ENCODE measurements around the gene PLA2G2F.
A peak's percentile ranks its signal among the peaks of the same experiment; 100 is the strongest.

The PLA2G2F gene

GRCh38 chr1:20174937-20175666 is 36.0 kb downstream of the PLA2G2F start:
- no peak for DNase-seq

GRCh38 chr1:20178634-20179370 is 39.7 kb downstream of the PLA2G2F start:
- DNase-seq: peak; percentile 30

DNA sequence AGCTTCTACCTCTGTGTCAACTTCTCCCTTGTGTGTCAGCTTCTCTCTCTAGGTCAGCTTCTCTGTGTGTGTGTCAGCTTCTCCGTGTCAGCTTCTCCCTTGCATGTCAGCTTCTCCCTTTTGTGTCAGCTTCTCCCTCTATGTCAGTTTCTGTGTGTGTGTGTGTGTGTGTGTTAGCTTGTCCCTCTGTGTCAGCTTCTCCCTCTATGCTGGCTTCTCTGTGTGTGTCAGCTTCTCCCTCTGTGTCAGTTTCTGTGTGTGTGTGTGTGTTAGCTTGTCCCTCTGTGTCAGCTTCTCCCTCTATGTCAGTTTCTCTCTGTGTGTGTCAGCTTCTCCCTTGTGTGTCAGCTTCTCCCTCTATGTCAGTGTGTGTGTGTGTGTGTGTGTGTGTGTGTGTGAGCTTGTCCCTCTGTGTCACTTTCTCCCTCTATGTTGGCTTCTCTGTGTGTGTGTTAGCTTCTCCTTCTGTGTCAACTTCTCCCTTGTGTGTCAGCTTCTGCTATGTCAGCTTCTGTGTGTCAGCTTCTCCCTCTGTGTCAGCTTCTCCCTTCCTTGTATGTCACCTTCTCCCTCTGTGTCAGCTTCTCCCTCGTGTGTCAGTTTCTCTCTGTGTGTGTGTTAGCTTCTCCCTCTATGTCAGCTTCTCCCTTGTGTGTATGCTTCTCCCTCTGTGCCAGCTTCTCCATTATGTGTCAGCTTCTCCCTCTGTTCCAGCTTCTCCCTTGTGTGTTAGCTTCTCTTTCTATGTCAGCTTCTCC is 40.4 kb downstream of the PLA2G2F start:
- DNase-seq: no peak

GRCh38 chr1:20180129-20180843 is 41.2 kb downstream of the PLA2G2F start:
- DNase-seq: no peak

- no peak for DNase-seq
Measured at GRCh38 chr1:20180844-20181207, 41.7 kb downstream of the PLA2G2F start.

GRCh38 chr1:20182415-20182814 is 43.3 kb downstream of the PLA2G2F start:
- no peak for DNase-seq

DNA sequence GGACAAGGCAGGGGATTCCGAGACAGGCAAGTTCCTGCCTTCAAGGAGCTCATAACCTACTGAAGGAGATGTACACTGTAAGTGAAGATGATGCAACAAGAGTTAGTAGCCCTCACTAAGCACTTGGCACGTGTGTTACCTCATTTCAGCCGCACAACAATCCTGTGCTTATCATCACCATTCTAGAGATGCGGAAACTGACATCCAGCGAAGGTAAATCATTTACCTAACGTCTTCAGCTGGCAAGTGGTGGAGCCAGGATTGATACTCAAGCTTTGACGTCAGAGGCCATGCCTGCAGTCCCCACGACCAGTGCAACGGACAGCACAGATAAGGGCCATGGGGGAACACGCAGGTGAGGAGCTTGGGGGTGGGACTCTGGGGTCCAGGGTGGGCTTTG is 43.9 kb downstream of the PLA2G2F start:
- no peak for DNase-seq

- DNase-seq: no peak
Measured at GRCh38 chr1:20183616-20184271, 44.6 kb downstream of the PLA2G2F start.

GRCh38 chr1:20184481-20184900 is 45.4 kb downstream of the PLA2G2F start:
- no peak for DNase-seq

- DNase-seq: peak; percentile 69
Measured at GRCh38 chr1:20184997-20185833, 46.1 kb downstream of the PLA2G2F start.

DNA sequence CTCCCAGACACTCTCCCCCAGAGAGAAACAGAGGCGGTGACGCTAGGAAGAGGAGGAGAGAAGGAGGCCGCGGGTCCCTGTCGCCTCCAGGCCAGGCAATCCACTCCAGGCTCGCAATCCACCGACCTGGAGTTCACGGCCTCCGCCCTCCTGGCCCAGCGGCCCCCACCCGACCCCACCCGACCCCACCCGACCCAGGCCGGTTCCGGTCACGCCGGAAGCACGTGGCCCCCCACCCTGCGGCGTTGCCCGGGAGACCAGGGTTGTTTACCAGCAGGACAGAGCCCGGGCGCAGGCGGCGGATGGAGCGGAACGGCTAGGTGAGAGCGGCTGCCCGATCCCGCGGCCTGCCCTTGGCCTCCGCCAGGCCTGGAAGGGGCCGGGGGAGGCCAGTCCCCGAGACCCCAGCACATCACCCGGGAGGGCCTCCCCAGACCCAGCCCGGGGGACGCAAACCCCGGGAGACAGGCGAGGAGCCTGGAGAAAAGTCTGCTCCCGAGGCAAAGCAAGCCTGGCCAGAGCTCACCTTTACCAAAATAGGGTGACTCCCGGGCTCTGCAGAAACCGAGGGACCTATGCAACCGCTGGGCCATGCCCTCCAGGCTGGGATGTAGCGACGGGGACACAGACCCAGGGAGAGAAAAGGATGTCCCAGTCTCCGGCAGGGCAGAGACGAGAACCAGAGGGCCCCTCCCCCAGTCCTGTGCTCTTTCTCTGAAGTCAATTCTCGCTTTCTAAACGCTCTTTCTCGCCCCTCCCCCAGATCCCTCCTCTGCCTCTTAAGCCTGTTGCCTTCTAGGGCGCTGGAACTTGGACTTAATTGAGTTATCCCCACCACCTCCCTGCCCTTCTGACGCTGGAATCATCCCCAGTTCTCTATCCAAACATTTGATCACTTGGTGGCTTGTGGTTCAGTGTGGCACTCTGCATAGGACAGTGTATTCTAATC is 47.0 kb downstream of the PLA2G2F start, which contains the start of the genes PLA2G2C and UBXN10:
Gene PLA2G2C (minus strand): TSS at position 685 of the 949 bp plus-strand sequence. CDS start 9,155 bp downstream, outside the sequence.
Gene UBXN10 (plus strand): TSS at position 263 of the 949 bp plus-strand sequence. CDS start 4,466 bp downstream, outside the sequence.
- peak; percentile 78 for DNase-seq

DNA sequence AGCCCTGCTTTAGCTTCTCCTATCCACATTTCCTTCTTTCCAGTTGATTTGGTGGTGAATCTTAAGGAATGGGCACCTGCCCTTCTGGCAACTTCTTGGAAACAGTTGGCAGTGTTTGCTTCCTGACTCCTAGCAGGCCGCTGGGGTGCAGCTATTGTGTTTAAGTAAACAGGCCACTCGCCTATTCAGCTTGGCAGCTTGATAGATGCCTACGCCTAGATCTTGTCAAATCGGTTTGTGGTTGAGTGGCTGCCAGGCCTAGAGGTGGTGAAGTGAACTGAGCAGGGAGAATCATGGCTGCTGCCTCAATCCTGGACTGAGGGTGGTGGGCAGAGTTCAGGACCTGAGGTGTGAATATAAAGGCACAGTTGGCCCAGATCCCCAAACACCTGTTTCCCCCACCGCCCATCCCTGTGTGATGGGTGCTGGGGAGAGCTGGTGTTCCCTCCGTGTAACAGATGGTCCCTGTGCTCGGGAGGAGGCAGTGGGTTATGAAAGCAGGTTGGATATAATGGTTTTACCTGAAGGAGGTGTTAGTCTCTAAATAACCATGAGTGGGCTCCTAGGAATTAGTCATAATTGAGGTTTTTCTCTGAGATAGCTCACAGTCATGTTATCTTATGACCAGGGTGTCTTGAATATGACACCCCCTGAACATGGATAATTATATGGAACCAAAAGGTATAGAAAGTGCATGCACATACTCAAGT is 48.1 kb downstream of the PLA2G2F start:
- peak; percentile 38 for DNase-seq

- DNase-seq: no peak
Measured at GRCh38 chr1:20187813-20188454, 48.8 kb downstream of the PLA2G2F start.

GRCh38 chr1:20188455-20188817 is 49.3 kb downstream of the PLA2G2F start:
- DNase-seq: no peak

GRCh38 chr1:20189664-20190063 is 50.5 kb downstream of the PLA2G2F start:
- DNase-seq: no peak

GRCh38 chr1:20190256-20191160 is 51.4 kb downstream of the PLA2G2F start:
- no peak for DNase-seq

DNA sequence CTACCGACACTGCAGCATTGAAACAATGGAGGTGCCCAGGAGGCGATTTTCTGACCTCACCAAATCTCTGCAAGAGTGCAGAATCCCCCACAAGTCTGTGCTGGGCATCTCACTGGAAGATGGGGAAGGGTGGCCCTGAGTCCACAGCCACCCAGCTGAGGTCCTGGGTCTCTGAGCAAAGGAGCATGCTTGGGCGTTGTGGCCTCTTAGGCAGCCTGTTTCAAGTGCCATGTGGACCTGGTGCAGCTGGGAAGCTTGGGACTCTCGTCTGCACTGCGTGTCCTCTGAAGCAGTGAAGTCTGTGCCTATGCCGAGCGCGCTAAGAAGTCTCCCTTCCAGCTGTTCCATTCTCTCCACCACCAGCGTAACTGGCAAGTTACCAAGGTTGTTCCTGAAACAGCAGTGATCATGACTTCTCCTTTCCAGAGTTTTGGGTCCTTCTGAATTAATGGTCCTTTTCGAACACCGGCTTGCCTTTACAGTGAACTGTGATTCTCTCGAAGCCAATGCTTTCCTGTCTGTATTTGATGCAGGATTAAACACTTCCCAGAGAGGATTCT is 52.2 kb downstream of the PLA2G2F start:
- DNase-seq: no peak
